ENCODE data around the gene LARP1. TPM values are rescaled to one million over a fixed set of nuclear protein-coding genes. Genes with fewer than 3 reads are reported as not detected.
A peak's percentile ranks its signal among the peaks of the same experiment; 100 is the strongest.
"Not testable (repeated sequence)": the region's sequence is repeated elsewhere in the genome, so short reads cannot be mapped to it uniquely, and the experiment has no call there.

The LARP1 gene
- total RNA-seq, 2 experiments from 2014 or later: 214 to 218 TPM

GRCh38 chr5:154758493-154758892, 3.3 kb downstream of the LARP1 start:
- peak overlapping the region; percentile 92 for H3K4me3 Mint-ChIP-seq
- intact Hi-C loops (cut with micrococcal nuclease): no loop called here
- peaks cover 31% of the 10 kb centered on the region for H3K36me3 Mint-ChIP-seq (ENCODE audit: low read depth)
- no peak for TF ChIP-seq CTCF (IDR thresholded peaks at IDR 0.05)
- no peak for DNase-seq
- ChIA-PET POLR2A (interaction anchor here (0.9 to 1.9 kb wide), 9 partner anchors 9 to 118 kb away, joined by 3 to 12 read pairs (median 4); no protein-coding TSS in a partner anchor), CTCF (interaction anchor here (0.9 to 2.2 kb wide), 3 partner anchors 9 to 107 kb away, joined by 3 to 12 read pairs (median 6); no protein-coding TSS in a partner anchor)
- no peaks in the 10 kb centered on the region for H3K27me3 Mint-ChIP-seq
- ATAC-seq: no peak
- H3K9me3 Mint-ChIP-seq: no peaks in the 10 kb centered on the region
- H3K4me1 Mint-ChIP-seq (ENCODE audit: low read depth): peaks cover 60% of the 10 kb centered on the region
- peak overlapping the region; percentile 91 for H3K27ac Mint-ChIP-seq

- POLR2A ChIA-PET: interaction anchor here (0.9 to 1.9 kb wide), 5 partner anchors 8 to 117 kb away, joined by 3 to 12 read pairs (median 4); no protein-coding TSS in a partner anchor
- DNase-seq (no peak), ATAC-seq (no peak)
- Mint-ChIP-seq H3K27ac (peak overlapping the region; percentile 91), H3K27me3 (no peaks in the 10 kb centered on the region), H3K4me1 (ENCODE audit: low read depth) (peaks cover 57% of the 10 kb centered on the region), H3K4me3 (peak overlapping the region; percentile 92), H3K9me3 (no peaks in the 10 kb centered on the region), H3K36me3 (ENCODE audit: low read depth) (peaks cover 31% of the 10 kb centered on the region)
- no peak for TF ChIP-seq CTCF (IDR thresholded peaks at IDR 0.05)
- intact Hi-C loops (cut with micrococcal nuclease): no loop called here
- CTCF ChIA-PET: interaction anchor here (0.9 to 2.2 kb wide), 3 partner anchors 8 to 108 kb away, joined by 3 to 12 read pairs (median 6); no protein-coding TSS in a partner anchor
Observed at GRCh38 chr5:154758977-154759376, 3.8 kb downstream of the LARP1 start.

GRCh38 chr5:154759868-154760267, 4.7 kb downstream of the LARP1 start:
- H3K27me3 Mint-ChIP-seq; DNase-seq; H3K9me3 Mint-ChIP-seq; intact Hi-C loops (cut with micrococcal nuclease); ATAC-seq: not testable (repeated sequence)
- Mint-ChIP-seq H3K4me3 (peak overlapping the region; percentile 92), H3K36me3 (ENCODE audit: low read depth) (peaks cover 32% of the 10 kb centered on the region), H3K27ac (peak overlapping the region; percentile 91), H3K4me1 (ENCODE audit: low read depth) (peaks cover 55% of the 10 kb centered on the region)
- ChIA-PET CTCF (interaction anchor here (1.4 to 2.2 kb wide), 2 partner anchors 7 to 14 kb away, joined by 3 to 6 read pairs; no protein-coding TSS in a partner anchor), POLR2A (interaction anchor here (0.7 to 2.0 kb wide), 3 partner anchors 8 to 178 kb away, joined by 3 to 5 read pairs (median 3); partner anchors contain the start of gene GEMIN5)

GRCh38 chr5:154761046-154761736, 6.0 kb downstream of the LARP1 start:
- peak overlapping the region; percentile 46 for H3K4me3 Mint-ChIP-seq
- H3K27ac Mint-ChIP-seq: peak overlapping the region; percentile 85
- H3K4me1 Mint-ChIP-seq (ENCODE audit: low read depth): peaks cover 68% of the 10 kb centered on the region
- no peak for TF ChIP-seq CTCF (IDR thresholded peaks at IDR 0.05)
- H3K36me3 Mint-ChIP-seq (ENCODE audit: low read depth): peaks cover 40% of the 10 kb centered on the region
- ChIA-PET POLR2A (interaction anchor here (1.0 to 2.0 kb wide), 2 partner anchors 10 to 177 kb away, joined by 3 to 5 read pairs; partner anchors contain the start of gene GEMIN5), CTCF (interaction anchor here (1.4 kb wide), 1 partner anchor 12 kb away, joined by 3 read pairs; no protein-coding TSS in a partner anchor)
- no peaks in the 10 kb centered on the region for H3K9me3 Mint-ChIP-seq
- ATAC-seq (peak; percentile 43), DNase-seq (peak; percentile 64)
- intact Hi-C loops (cut with micrococcal nuclease): no loop called here
- H3K27me3 Mint-ChIP-seq: no peaks in the 10 kb centered on the region

- ATAC-seq (no peak), DNase-seq (no peak)
- ChIA-PET CTCF (no interaction called here), POLR2A (interaction anchor here (1.0 kb wide), 2 partner anchors 17 to 19 kb away, joined by 3 read pairs; no protein-coding TSS in a partner anchor)
- no peak for TF ChIP-seq CTCF (IDR thresholded peaks at IDR 0.05)
- Mint-ChIP-seq H3K27ac (peak overlapping the region; percentile 85), H3K4me3 (no peak overlapping the region), H3K9me3 (no peaks in the 10 kb centered on the region), H3K4me1 (ENCODE audit: low read depth) (peaks cover 78% of the 10 kb centered on the region), H3K27me3 (no peaks in the 10 kb centered on the region), H3K36me3 (ENCODE audit: low read depth) (peaks cover 35% of the 10 kb centered on the region)
- intact Hi-C loops (cut with micrococcal nuclease): no loop called here
Observed at GRCh38 chr5:154762261-154762660, 7.1 kb downstream of the LARP1 start.

Data from activated CD8-positive, alpha-beta T cell treated with anti-CD3 and anti-CD28 coated beads for 36 hours (primary cell).